Caco-2 (cell line): ENCODE results near the gene CD70. TPM values are rescaled to one million over a fixed set of nuclear protein-coding genes. Genes with fewer than 3 reads are reported as not detected.
A peak's percentile ranks its signal among the peaks of the same experiment; 100 is the strongest.
"Not testable (repeated sequence)": the region's sequence is repeated elsewhere in the genome, so short reads cannot be mapped to it uniquely, and the experiment has no call there.

ENCODE experiments used
- BruUV-seq: library from RNA; stranded (reverse); fragments of 400-500 nt; replicated peaks from 2 replicates; lab custom pipeline; 2021; lab: Mats Ljungman, UMichigan
- CTCF ChIA-PET: fragments of 300-600 bp; sonication (Branson Sonifier 250); formaldehyde crosslinking; loops from one replicate; lab custom pipeline; 2022; ENCODE audit warnings: antibody characterized with exemption; lab: Charles Lee
- POLR2A ChIA-PET: fragments of 300-600 bp; sonication (Branson Sonifier 250); formaldehyde crosslinking; loops from one replicate; lab custom pipeline; 2022; ENCODE audit warnings: antibody characterized with exemption; lab: Charles Lee
- DNase-seq, 2 experiments: peaks; one replicate each; pipeline versions ENCODE4 v3.0.0 to v3.0.0-alpha.2; 2020 to 2022
- H3K27me3 ChIP-seq: replicated peaks from 2 replicates; pipeline ENCODE4 v1.6.0; 2011; ENCODE audit warnings: low read length; ENCODE audit not compliant: control insufficient read depth, insufficient read depth
- H3K36me3 ChIP-seq: 2 replicates; pipeline ENCODE4 v1.5.1; 2011; ENCODE audit warnings: low read length; ENCODE audit not compliant: control insufficient read depth, insufficient read depth
- H3K4me1 ChIP-seq: fragments of 250-450 bp; sonication (Bioruptor Pico); 2 replicates; pipeline ENCODE4 v1.5.1; 2020; ENCODE audit warnings: mild to moderate bottlenecking
- H3K4me3 ChIP-seq: 2 replicates; pipeline ENCODE4 v1.5.1; 2011; ENCODE audit warnings: low read depth, mild to moderate bottlenecking, control low read depth, low read length
- H3K9me3 ChIP-seq: fragments of 250-450 bp; sonication (Bioruptor Pico); 2 replicates; pipeline ENCODE4 v1.5.1; 2020; ENCODE audit warnings: mild to moderate bottlenecking, moderate library complexity
- H3K27ac Mint-ChIP-seq: one replicate; pipeline ENCODE4 v1.8.0; 2022; ENCODE audit warnings: mixed read lengths; ENCODE audit not compliant: unreplicated experiment
- H3K27me3 Mint-ChIP-seq: one replicate; pipeline ENCODE4 v1.8.0; 2022; ENCODE audit warnings: mixed read lengths; ENCODE audit not compliant: insufficient read depth, unreplicated experiment
- H3K36me3 Mint-ChIP-seq: one replicate; pipeline ENCODE4 v1.8.0; 2022; ENCODE audit warnings: mild to moderate bottlenecking, mixed read lengths; ENCODE audit not compliant: insufficient read depth, unreplicated experiment
- H3K4me1 Mint-ChIP-seq: one replicate; pipeline ENCODE4 v1.8.0; 2022; ENCODE audit warnings: low read depth, mixed read lengths; ENCODE audit not compliant: unreplicated experiment
- H3K4me3 Mint-ChIP-seq: one replicate; pipeline ENCODE4 v1.8.0; 2022; ENCODE audit warnings: mild to moderate bottlenecking, moderate library complexity, mixed read lengths; ENCODE audit not compliant: unreplicated experiment
- H3K9me3 Mint-ChIP-seq: one replicate; pipeline ENCODE4 v1.8.0; 2022; ENCODE audit warnings: mixed read lengths; ENCODE audit not compliant: unreplicated experiment
- intact Hi-C: fragments of 100-400 bp; cut with micrococcal nuclease; formaldehyde crosslinking; loops from one replicate; pipeline ENCODE4 v1.10.0; 2022; ENCODE audit not compliant: unreplicated experiment
- total RNA-seq: library from RNA; stranded (reverse); gene quantifications from 2 replicates; pipeline ENCODE4 v1.2.3, GENCODE V29; 2022
- TF ChIP-seq, protein P1 (sequence below), 2 experiments: fragments of 200-600 bp in 1 of 2; IDR thresholded peaks; 1 replicate in 1 of 2; 2 replicates in 1 of 2; pipeline versions ENCODE4 v1.5.1 to v1.8.0; 2011 to 2022; ENCODE audit warnings: antibody characterized with exemption in 1 of 2, control low read depth in 1 of 2, inconsistent platforms in 1 of 2, low read depth in 1 of 2, low read length in 1 of 2, mild to moderate bottlenecking in 1 of 2, moderate library complexity in 1 of 2; ENCODE audit not compliant: insufficient read depth in 1 of 2, severe bottlenecking in 1 of 2, unreplicated experiment in 1 of 2

CD70 gene
- total RNA-seq, 1 experiment from 2014 or later = not detected

DNA sequence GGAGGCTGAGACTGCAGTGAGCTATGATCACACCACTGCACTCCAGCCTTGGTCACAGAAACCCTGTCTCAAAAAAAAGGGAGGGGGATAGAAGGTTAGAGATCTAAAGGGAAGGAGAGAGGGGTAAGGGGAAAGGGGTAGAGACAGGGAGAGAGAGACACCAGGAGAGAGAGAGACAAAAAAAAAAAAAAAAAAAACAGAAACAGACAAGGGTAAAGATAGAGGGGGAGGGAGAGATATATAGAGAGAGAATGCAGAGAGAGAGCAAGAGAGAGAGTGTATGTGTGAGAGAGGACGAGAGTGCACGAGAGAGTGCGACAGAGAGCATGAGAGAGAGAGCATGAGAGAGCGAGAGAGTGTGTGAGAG, 4.2 kb downstream of the CD70 start:
- Histone ChIP-seq H3K4me3 (peak overlapping the region; percentile 42), H3K9me3 (no peaks in the 10 kb centered on the region), H3K4me1 (no peaks in the 10 kb centered on the region), H3K27me3 (peaks cover 2% of the 10 kb centered on the region; the same call in 1 of the 2 replicates), H3K36me3 (no peaks in the 10 kb centered on the region)
- H3K36me3 Mint-ChIP-seq = no peaks in the 10 kb centered on the region
- DNase-seq = no peak
- peaks cover 28% of the 10 kb centered on the region for H3K27me3 Mint-ChIP-seq
- TF ChIP-seq, protein P1, sequence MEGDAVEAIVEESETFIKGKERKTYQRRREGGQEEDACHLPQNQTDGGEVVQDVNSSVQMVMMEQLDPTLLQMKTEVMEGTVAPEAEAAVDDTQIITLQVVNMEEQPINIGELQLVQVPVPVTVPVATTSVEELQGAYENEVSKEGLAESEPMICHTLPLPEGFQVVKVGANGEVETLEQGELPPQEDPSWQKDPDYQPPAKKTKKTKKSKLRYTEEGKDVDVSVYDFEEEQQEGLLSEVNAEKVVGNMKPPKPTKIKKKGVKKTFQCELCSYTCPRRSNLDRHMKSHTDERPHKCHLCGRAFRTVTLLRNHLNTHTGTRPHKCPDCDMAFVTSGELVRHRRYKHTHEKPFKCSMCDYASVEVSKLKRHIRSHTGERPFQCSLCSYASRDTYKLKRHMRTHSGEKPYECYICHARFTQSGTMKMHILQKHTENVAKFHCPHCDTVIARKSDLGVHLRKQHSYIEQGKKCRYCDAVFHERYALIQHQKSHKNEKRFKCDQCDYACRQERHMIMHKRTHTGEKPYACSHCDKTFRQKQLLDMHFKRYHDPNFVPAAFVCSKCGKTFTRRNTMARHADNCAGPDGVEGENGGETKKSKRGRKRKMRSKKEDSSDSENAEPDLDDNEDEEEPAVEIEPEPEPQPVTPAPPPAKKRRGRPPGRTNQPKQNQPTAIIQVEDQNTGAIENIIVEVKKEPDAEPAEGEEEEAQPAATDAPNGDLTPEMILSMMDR (IDR thresholded peaks at IDR 0.05; ENCODE audit: insufficient read depth in 1 of 2, low read depth in 1 of 2, low read length in 1 of 2, severe bottlenecking in 1 of 2, unreplicated experiment in 1 of 2) = no peak
- POLR2A ChIA-PET = interaction anchor here (0.6 to 0.7 kb wide), 2 partner anchors 152 to 1035 kb away, joined by 5 to 14 read pairs; no protein-coding TSS in a partner anchor
- BruUV-seq = no TSS peak
- H3K27ac Mint-ChIP-seq = no peak overlapping the region
- CTCF ChIA-PET = interaction anchor here (0.6 kb wide), 1 partner anchor 48 kb away, joined by 3 read pairs; no protein-coding TSS in a partner anchor
- H3K4me1 Mint-ChIP-seq = peaks cover 9% of the 10 kb centered on the region
- H3K4me3 Mint-ChIP-seq = peak overlapping the region; percentile 81
- no peaks in the 10 kb centered on the region for H3K9me3 Mint-ChIP-seq
- intact Hi-C loops = no loop called here

DNA sequence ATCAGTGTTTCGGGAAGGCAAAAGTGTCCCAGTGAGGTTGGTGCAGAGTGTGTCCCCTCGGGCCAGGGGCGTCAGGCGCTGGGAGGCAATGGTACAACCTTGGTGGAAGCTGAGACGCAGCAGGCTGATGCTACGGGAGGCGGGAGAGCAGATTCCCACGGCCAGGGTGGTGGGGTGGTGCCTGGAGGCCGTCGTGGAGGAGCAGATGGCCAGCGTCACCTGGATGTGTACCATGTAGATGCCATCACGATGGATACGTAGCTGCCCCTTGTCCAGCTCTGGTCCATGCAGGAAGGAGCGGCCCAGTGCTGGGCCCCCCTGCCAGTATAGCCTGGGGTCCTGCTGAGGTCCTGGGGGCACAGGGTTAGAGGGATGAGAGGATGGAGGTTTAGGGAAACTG, 4.9 kb downstream of the CD70 start:
- no peaks in the 10 kb centered on the region for H3K36me3 Mint-ChIP-seq
- peaks cover 9% of the 10 kb centered on the region for H3K4me1 Mint-ChIP-seq
- no peak for DNase-seq
- H3K27ac Mint-ChIP-seq = no peak overlapping the region
- Histone ChIP-seq H3K4me3 (no peak overlapping the region), H3K9me3 (no peaks in the 10 kb centered on the region), H3K4me1 (no peaks in the 10 kb centered on the region), H3K27me3 (peaks cover 2% of the 10 kb centered on the region; the same call in 1 of the 2 replicates), H3K36me3 (no peaks in the 10 kb centered on the region)
- ChIA-PET CTCF (interaction anchor here (0.6 kb wide), 1 partner anchor 48 kb away, joined by 3 read pairs; no protein-coding TSS in a partner anchor), POLR2A (interaction anchor here (0.6 kb wide), 1 partner anchor 1036 kb away, joined by 5 read pairs; no protein-coding TSS in a partner anchor)
- peaks cover 3% of the 10 kb centered on the region for H3K9me3 Mint-ChIP-seq
- H3K4me3 Mint-ChIP-seq = peak overlapping the region; percentile 81
- peaks cover 28% of the 10 kb centered on the region for H3K27me3 Mint-ChIP-seq
- TF ChIP-seq, protein P1 (IDR thresholded peaks at IDR 0.05; ENCODE audit: insufficient read depth in 1 of 2, low read depth in 1 of 2, low read length in 1 of 2, severe bottlenecking in 1 of 2, unreplicated experiment in 1 of 2) = no peak
- intact Hi-C loops = no loop called here
- BruUV-seq = no TSS peak

DNA sequence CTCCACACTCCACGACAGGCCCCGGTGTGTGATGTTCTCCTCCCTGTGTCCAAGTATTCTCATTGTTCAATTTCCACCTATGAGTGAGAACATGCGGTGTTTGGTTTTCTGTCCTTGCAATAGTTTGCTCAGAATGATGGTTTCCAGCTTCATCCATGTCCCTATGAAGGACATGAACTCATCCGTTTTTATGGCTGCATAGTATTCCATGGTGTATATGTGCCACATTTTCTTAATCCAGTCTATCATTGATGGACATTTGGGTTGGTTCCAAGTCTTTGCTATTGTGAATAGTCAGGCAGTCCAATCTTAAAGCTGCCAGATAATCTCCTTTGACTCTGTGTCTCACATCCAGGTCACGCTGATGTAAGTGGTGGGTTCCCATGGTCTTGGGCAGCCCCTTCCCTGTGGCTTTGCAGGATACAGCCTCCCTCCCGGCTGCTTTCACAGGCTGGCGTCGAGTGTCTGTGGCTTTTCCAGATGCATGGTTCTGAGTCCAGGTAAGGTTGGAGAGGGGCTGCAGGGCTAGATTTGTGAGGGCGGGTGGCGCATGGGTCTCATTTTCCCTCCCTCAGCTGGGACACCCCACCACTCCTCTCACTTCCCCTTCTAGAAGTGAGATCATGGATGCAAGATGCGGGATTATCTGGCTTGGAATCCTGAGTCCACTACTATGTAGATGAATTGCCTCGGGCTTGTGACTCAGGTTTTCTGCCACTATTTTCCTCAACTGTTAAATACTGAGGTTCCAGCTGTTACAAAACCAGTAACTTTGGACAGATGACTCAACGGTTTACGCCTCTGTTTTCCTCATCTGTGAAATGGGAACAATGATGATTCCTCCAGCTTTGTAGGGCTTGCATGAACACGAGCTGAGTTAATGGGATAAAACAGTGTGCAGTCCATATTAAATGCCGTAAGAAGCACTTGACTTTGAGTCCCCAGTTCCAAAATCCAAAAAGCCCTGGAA, 8.2 kb downstream of the CD70 start:
- DNase-seq, H3K9me3 ChIP-seq, H3K4me1 ChIP-seq, H3K4me3 ChIP-seq, H3K27ac Mint-ChIP-seq, H3K4me1 Mint-ChIP-seq, POLR2A ChIA-PET, H3K27me3 Mint-ChIP-seq, intact Hi-C loops, H3K27me3 ChIP-seq, H3K4me3 Mint-ChIP-seq, BruUV-seq, CTCF ChIA-PET, H3K36me3 ChIP-seq, H3K36me3 Mint-ChIP-seq: not testable (repeated sequence)
- H3K9me3 Mint-ChIP-seq = peaks cover 21% of the 10 kb centered on the region
